NCI-H345 treated with DMSO at 0.1 percent for 48 hours (cell line): ENCODE data around the gene SOX1.
A peak's percentile ranks its signal among the peaks of the same experiment; 100 is the strongest.

Experiments
- DNase-seq: peaks from one replicate; lab custom pipeline; 2025; ENCODE audit not compliant: unreplicated experiment; lab: John Stamatoyannopoulos, UW

Gene SOX1

GRCh38 chr13:112071723-112072533 is 5.0 kb downstream of the SOX1 start:
- peak; percentile 92 for DNase-seq

- DNase-seq, result peak; percentile 92
These were observed 5.7 kb downstream of the SOX1 start for GRCh38 chr13:112072534-112073244.

- DNase-seq, result peak; percentile 33
These were observed 6.5 kb downstream of the SOX1 start for GRCh38 chr13:112073245-112074138.

- DNase-seq, result no peak
These were observed 7.4 kb downstream of the SOX1 start for GRCh38 chr13:112074139-112074865.

- DNase-seq, result no peak
These were observed 10.8 kb downstream of the SOX1 start for GRCh38 chr13:112077729-112078128.

- DNase-seq, result no peak
These were observed 11.3 kb downstream of the SOX1 start for GRCh38 chr13:112078216-112078615.

- DNase-seq, result peak; percentile 36
These were observed 12.1 kb downstream of the SOX1 start for GRCh38 chr13:112078879-112079531.

GRCh38 chr13:112079696-112080095 is 12.7 kb downstream of the SOX1 start:
- DNase-seq, result no peak

- DNase-seq, result no peak
These were observed 17.0 kb downstream of the SOX1 start for GRCh38 chr13:112083971-112084370.

- no peak for DNase-seq
These were observed 25.5 kb downstream of the SOX1 start for GRCh38 chr13:112092453-112092852.

- DNase-seq, result no peak
These were observed 28.4 kb downstream of the SOX1 start for GRCh38 chr13:112095354-112095753.

GRCh38 chr13:112096959-112097358 is 30.0 kb downstream of the SOX1 start:
- no peak for DNase-seq

- no peak for DNase-seq
These were observed 30.8 kb downstream of the SOX1 start for GRCh38 chr13:112097770-112098169.

GRCh38 chr13:112098699-112099098 is 31.8 kb downstream of the SOX1 start:
- no peak for DNase-seq

GRCh38 chr13:112101360-112101930 is 34.5 kb downstream of the SOX1 start:
- no peak for DNase-seq

GRCh38 chr13:112102243-112102642 is 35.3 kb downstream of the SOX1 start:
- no peak for DNase-seq

- DNase-seq, result no peak
These were observed 36.4 kb downstream of the SOX1 start for GRCh38 chr13:112103260-112103838.

- DNase-seq, result no peak
These were observed 37.3 kb downstream of the SOX1 start for GRCh38 chr13:112103961-112104880.

- DNase-seq, result no peak
These were observed 37.9 kb downstream of the SOX1 start for GRCh38 chr13:112104881-112105234.
